Islet precursor cell (in vitro differentiated cells): ENCODE data around the gene ZBED1.

ENCODE experiments used
- DNase-seq: peaks from one replicate; pipeline ENCODE4 v3.0.0-alpha.2; 2018

Gene ZBED1

DNA sequence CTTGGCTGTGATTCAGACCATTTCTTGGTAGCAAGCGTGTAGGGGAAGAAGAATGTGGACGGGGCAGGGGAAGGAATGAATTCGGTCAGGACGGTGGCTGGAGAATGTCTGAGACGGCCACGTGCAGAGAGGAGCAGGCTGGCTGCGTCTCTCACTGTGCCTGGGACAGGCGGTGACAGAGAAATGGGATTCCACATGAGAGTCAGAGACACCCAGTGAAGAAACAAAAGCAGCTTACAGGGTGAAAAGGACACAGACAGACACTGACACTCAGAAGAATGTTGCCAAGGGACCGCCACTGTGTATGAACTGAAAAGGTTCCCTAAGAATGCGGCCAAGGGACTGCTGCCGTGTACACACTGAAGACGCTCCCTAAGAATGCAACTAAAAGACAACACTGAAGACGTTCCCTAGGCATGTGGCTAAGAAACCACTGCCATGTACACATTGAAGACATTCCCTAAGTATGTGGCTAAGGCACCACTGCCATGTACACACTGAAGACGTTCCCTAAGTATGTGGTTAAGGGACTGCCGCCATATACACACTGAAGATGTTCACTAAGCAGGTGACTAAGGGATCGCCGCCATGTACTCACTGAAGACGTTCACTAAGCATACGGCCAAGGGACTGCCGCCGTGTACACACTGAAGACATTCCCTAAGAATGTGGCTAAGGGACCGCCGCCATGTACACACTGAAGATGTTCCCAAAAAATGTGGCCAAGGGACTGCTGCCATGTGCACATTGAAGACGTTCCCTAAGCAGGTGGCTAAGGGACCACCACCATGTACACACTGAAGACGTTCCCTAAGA lies 49.1 kb downstream of the ZBED1 start:
- peak; percentile 82 for DNase-seq

GRCh38 chrX:2450681-2451080 lies 50.1 kb downstream of the ZBED1 start:
- no peak for DNase-seq

DNA sequence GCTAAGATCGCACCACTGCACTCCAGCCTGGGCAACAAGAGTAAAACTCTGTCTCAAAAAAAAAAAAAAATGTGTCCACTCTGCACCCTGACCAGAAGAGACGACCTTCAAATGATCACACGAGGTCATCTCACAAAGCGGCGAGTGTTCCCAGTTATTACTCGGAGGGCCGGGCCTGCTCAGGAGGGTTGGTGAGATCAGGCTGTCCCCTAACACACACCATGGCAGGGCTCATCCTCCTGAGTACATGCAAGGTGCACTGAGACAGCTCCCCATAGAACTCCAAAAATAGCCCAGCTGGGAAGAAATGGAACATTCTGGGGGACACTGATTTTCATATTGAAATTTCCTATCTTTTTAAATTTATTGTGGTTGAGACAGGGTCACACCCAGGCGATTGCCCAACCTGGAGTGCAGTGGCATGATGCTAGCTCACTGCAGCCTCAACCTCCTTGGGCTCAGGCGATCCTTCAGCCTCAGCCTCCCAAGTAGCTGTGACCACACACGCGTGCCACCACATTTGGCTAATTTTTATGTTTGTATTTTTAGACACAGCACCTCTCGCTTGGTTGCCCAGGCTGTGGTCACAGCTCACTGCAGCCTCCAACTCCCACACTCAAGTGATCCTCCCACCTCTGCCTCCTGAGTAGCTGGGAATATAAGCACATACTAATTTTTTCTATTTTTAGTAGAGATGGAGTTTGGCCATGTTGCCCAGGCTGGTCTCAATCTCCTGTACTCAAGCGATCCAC lies 51.5 kb downstream of the ZBED1 start:
- no peak for DNase-seq

GRCh38 chrX:2447484-2447883 lies 53.3 kb downstream of the ZBED1 start:
- DNase-seq = no peak

- DNase-seq = no peak
These were observed 54.0 kb downstream of the ZBED1 start for GRCh38 chrX:2446815-2447214.

DNA sequence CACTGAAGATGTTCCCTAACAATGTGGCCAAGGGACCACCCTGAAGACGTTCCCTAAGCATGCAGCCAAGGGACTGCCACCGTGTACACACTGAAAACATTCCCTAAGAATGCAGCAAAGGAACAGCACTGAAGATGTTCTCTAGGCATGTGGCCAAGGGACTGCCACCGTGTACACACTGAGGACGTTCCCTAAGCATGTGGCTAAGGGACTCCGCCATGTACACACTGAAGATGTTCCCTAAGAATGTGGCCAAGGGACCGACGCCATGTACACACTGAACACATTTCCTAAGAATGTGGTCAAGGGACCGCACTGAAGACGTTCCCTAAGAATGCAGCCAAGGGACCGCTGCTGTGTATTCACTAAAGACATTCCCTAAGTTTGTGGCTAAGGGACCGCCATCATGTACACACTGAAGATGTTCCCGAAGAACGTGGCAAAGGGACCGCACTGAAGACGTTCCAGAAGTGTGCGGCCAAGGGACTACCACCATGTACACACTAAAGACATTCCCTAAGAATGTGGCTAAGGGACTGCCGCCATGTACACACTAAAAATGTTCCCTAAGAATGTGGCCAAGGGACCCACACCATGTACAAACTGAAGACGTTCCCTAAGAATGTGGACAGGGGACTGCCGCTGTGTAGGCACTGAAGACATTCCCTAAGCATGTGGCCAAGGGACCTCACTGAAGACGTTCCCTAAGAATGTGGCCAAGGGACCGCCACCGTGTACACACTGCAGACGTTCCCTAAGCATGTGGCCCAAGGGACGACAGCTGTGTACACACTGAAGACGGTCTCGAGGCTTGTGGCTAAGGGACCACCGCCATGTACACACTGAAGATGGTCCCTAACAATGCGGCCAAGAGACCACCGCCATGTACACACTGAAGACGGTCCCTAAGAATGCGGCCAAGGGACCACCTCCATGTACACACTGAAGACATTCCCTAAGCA lies 54.8 kb downstream of the ZBED1 start:
- no peak for DNase-seq

DNA sequence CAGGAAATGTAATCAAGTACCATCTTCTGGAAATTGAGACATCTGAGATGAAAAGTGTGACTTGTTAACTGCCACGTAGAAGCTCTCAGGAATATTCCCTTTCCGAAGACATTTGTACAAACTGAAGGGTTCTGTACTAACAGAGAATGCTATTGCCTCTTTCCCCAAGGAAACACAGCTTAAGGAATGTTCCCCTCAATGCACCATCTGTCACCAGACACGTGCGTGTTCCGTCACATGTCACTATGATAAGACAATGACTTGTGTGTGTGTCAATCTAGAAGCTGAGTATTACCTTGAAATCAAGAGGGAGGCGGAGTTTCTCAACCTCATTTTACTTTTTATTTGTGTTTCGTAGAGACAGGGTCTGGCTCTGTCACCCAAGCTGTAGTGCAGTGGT lies 58.1 kb downstream of the ZBED1 start:
- no peak for DNase-seq

GRCh38 chrX:2441466-2441865 lies 59.3 kb downstream of the ZBED1 start:
- DNase-seq = no peak

DNA sequence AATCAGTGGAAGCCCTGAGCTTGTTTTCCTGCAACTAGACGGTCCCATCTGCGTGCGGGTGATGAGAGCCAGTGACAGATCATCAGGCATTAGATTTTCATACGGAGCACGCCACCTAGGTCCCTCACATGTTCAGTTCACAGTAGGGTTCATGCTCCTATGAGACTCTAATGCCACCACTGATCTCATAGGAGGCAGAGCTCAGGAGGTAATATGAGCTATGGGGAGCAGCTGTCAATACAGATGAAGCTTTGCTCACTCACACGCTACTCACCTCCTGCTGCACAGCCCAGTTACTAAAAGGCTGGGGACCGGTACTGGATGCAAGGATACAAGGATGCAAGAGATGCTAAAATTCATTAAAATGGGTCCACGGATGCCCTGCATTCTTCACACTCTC lies 61.2 kb downstream of the ZBED1 start:
- DNase-seq = no peak
